Body of pancreas (tissue), 4 donors: ENCODE data around the gene GOLGA8J.
"Not testable (repeated sequence)": the region's sequence is repeated elsewhere in the genome, so short reads cannot be mapped to it uniquely, and the experiment has no call there.

Experiments
- POLR2A ChIP-seq, 3 donors: fragments of 450-650 bp; IDR thresholded peaks; one replicate each; pipeline ENCODE4 v1.6.1; 2016; ENCODE audit warnings: antibody characterized with exemption in 3 of 3, mild to moderate bottlenecking in 2 of 3
- TF ChIP-seq, protein P1 (sequence below), 7 experiments: fragments of 450-650 bp in 4 of 7; fragments of 200-600 bp in 3 of 7; sonication (generic) in 3 of 7; IDR thresholded peaks; one replicate each; pipeline ENCODE4 v1.5.1; 2016 to 2019; ENCODE audit warnings: antibody characterized with exemption in 7 of 7

DNA sequence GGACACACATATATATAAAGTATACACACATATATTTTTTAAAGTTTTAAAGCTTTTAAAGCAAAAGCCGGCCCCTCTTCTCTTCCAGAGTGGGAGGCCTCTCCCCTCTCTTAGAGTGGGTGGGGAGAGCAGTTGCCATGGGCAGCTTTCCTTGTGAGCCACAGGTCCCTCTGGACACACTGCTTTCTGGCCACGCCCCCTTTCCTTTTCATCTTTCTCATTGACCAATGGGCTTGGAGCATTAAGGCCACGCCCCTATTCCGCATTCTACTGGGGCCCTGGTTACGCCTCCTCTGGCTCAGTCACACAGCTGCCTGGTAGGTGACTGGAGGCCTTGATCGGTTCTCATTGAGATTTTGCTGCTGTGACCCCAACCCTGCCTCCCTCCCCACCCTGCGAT lies at the start of gene GOLGA8J:
- TF ChIP-seq POLR2A (IDR thresholded peaks at IDR 0.05), result not testable (repeated sequence)
- TF ChIP-seq, protein P1, sequence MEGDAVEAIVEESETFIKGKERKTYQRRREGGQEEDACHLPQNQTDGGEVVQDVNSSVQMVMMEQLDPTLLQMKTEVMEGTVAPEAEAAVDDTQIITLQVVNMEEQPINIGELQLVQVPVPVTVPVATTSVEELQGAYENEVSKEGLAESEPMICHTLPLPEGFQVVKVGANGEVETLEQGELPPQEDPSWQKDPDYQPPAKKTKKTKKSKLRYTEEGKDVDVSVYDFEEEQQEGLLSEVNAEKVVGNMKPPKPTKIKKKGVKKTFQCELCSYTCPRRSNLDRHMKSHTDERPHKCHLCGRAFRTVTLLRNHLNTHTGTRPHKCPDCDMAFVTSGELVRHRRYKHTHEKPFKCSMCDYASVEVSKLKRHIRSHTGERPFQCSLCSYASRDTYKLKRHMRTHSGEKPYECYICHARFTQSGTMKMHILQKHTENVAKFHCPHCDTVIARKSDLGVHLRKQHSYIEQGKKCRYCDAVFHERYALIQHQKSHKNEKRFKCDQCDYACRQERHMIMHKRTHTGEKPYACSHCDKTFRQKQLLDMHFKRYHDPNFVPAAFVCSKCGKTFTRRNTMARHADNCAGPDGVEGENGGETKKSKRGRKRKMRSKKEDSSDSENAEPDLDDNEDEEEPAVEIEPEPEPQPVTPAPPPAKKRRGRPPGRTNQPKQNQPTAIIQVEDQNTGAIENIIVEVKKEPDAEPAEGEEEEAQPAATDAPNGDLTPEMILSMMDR (IDR thresholded peaks at IDR 0.05), result not testable (repeated sequence)
